ENCODE results near the gene ZHX3. TPM values are rescaled to one million over a fixed set of nuclear protein-coding genes. Genes with fewer than 3 reads are reported as not detected.

Gene ZHX3
- total and polyA plus RNA-seq, 2 experiments from 2014 or later = 5.8 to 10.3 TPM

DNA sequence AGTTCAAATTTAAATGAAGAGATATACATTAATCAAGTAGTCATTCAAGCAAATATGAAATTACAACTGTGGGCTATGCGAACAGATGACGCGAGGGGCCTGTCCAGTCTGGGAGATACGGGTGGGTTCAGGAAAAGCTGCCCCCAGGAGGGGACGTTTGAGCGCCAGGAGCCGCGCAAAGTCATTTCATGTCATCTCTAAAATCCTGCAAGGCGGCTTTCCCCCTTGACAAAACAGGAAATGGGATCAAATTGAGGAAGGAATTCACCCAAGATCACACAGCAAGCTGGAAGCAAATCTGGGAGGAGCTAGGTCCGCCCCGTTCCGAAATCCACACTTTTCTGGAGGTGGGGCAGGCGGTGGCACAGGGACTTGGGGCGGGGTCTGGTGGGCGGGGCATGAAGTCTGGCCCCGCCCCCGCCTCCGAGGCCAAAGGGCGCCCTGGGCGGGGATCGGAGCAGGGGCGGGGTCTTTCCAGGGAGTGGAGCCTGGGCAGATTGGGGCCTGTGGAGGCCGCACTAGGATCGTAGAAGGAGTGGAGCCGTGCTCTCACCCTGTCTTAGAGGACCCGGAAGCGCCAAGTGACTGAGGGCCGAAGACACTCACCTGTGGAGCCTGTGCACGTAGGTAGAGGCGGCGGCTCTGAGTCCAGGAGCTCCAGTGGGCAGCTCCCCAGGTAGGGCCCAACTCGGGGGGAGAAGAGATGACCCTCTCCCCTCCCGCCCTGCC is 23.0 kb upstream of the ZHX3 start, which contains the start of gene LPIN3:
LPIN3 (plus strand) TSS at position 495 of the 729 bp plus-strand sequence. CDS start 4,983 bp downstream, outside the sequence.
- DNase-seq (ENCODE audit: low read depth in 1 of 2, low spot score in 1 of 2) = peak; percentile 93 to 94
- H3K9me3 ChIP-seq (ENCODE audit: low read depth) = no peaks in the 10 kb centered on the region
- peaks cover 8% of the 10 kb centered on the region for H3K4me1 ChIP-seq (ENCODE audit: low read depth)
- H3K27me3 ChIP-seq = peaks cover 8% of the 10 kb centered on the region
- peak; percentile 4 for TF ChIP-seq CTCF (IDR thresholded peaks at IDR 0.05; ENCODE audit: low read depth, low read length)
- H3K4me3 ChIP-seq = peak within 1 kb of the TSS; percentile 21
- H3K27ac ChIP-seq = peak within 1 kb of the TSS; percentile 18
- H3K36me3 ChIP-seq = no peaks in the 10 kb centered on the region

DNA sequence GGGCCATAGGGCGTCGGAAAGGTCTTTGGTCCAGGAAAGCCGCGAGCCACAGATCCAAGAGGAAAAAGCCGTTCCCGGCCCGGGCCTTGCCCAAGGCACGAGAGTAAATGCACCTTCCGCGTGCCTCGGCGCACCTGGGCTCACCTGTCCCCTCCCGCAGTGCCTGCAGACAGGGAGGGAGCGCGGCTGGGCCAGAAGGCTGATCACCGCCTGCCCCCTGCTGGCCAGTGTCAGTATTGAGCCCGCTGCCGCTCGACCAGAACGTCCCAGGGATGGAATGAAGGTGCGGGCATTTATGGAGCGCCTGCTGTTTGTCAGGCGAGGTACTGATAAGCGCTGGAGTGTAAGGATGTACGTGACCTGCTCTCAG is 22.4 kb upstream of the ZHX3 start:
- Histone ChIP-seq H3K4me1 (ENCODE audit: low read depth) (peaks cover 8% of the 10 kb centered on the region), H3K9me3 (ENCODE audit: low read depth) (no peaks in the 10 kb centered on the region), H3K27me3 (peaks cover 8% of the 10 kb centered on the region), H3K36me3 (no peaks in the 10 kb centered on the region), H3K4me3 (peak overlapping the region; percentile 21), H3K27ac (no peak overlapping the region)
- TF ChIP-seq CTCF (IDR thresholded peaks at IDR 0.05; ENCODE audit: low read depth, low read length) = peak; percentile 96
- peak; percentile 70 to 83 for DNase-seq (ENCODE audit: low read depth in 1 of 2, low spot score in 1 of 2)

GRCh38 chr20:41336711-41337492 is 19.4 kb upstream of the ZHX3 start:
- DNase-seq (ENCODE audit: low read depth in 1 of 2, low spot score in 1 of 2) = no peak
- no peak overlapping the region for H3K4me3 ChIP-seq
- H3K9me3 ChIP-seq (ENCODE audit: low read depth) = no peaks in the 10 kb centered on the region
- H3K27me3 ChIP-seq = peaks cover 8% of the 10 kb centered on the region
- H3K4me1 ChIP-seq (ENCODE audit: low read depth) = peaks cover 8% of the 10 kb centered on the region
- no peaks in the 10 kb centered on the region for H3K36me3 ChIP-seq
- no peak overlapping the region for H3K27ac ChIP-seq
- TF ChIP-seq CTCF (IDR thresholded peaks at IDR 0.05; ENCODE audit: low read depth, low read length) = no peak

DNA sequence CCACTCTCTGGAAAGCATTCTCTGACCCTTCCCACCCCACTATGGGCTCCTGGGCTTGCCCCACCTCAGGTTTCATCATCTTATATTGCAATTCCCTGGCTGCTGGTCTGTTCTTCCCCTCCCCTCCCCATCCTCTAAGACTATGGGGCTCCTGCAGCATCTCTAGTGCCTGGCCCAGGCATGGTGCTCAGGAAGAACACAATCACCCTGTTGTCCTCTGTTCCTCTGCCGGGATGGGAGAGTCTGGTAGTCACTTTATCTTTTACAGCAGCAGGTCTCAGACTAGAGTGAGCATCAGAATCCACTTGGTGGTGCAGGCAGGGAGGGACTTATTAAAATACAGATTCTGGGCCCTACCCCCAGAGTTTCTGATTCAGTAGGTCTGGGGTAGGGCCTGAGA is 18.1 kb upstream of the ZHX3 start:
- Histone ChIP-seq H3K4me1 (ENCODE audit: low read depth) (no peaks in the 10 kb centered on the region), H3K4me3 (no peak overlapping the region), H3K27ac (no peak overlapping the region), H3K9me3 (ENCODE audit: low read depth) (no peaks in the 10 kb centered on the region), H3K27me3 (peaks cover 8% of the 10 kb centered on the region), H3K36me3 (no peaks in the 10 kb centered on the region)
- TF ChIP-seq CTCF (IDR thresholded peaks at IDR 0.05; ENCODE audit: low read depth, low read length) = no peak
- no peak for DNase-seq (ENCODE audit: low read depth in 1 of 2, low spot score in 1 of 2)

DNA sequence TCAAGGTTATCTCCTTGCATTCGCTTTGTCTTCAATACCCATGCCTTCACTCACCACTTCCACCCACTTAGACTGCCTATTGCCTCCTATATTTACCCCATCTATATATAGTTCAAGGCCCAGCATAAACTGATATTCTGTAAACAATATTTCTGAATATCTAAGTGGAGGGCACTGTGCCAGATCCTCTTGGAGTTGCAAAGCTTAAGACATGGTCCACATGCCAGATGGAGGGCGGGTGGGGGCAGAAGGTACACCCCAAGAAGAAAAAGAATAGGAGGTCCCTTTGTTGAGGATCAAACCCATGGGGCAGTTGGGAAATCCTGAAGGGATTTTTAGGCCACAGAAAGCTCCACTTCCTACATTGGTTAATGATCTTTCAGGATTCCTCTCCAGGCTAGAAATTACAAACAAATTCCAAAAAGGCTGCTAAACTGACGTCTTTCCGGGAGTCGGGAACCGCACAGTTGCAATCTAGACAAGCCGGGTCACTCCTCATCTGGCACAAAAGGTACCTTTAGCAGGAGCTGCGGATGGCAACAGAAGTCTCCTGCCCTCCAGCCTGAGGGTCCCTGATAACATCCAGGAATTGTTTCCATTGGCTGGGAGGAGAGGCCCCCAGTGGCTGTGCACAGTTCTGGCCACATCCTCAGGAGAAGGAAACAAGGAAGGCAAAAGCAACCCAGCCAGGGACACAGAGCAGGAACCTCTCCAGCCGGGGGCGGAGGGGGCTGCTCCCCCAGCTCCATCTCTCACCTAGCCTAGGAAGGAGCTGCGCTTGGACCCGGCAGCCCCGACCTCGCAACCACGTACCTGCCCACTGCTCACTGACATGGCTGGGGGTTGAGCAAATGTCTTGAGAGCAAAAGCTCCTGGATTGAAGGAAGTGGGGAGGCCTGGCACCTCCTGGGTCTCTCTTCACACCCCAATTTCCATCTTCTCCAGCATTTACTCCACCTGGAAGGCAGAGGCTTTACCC is 17.2 kb upstream of the ZHX3 start:
- H3K4me3 ChIP-seq = no peak overlapping the region
- no peaks in the 10 kb centered on the region for H3K9me3 ChIP-seq (ENCODE audit: low read depth)
- no peak for TF ChIP-seq CTCF (IDR thresholded peaks at IDR 0.05; ENCODE audit: low read depth, low read length)
- peaks cover 6% of the 10 kb centered on the region for H3K27me3 ChIP-seq
- peak in 1 of 2 donors; percentile 27 for DNase-seq (ENCODE audit: low read depth in 1 of 2, low spot score in 1 of 2)
- no peaks in the 10 kb centered on the region for H3K36me3 ChIP-seq
- no peaks in the 10 kb centered on the region for H3K4me1 ChIP-seq (ENCODE audit: low read depth)
- no peak overlapping the region for H3K27ac ChIP-seq

Data from cardiac muscle cell (in vitro differentiated cells and primary cell).